Breast epithelium (tissue), 3 donors: ENCODE data around the gene CAMTA1.

Experiments used
- POLR2A ChIP-seq: fragments of 450-650 bp; IDR thresholded peaks from one replicate; pipeline ENCODE4 v1.6.1; 2016; ENCODE audit warnings: antibody characterized with exemption, mild to moderate bottlenecking, moderate library complexity
- POLR2AphosphoS5 ChIP-seq, 3 donors: sonication (generic); formaldehyde crosslinking; IDR thresholded peaks; one replicate each; pipeline ENCODE4 v1.6.1; 2017; ENCODE audit warnings: antibody characterized with exemption in 3 of 3
- TF ChIP-seq, protein P1 (sequence below), 3 donors: fragments of 450-650 bp; IDR thresholded peaks; one replicate each; pipeline ENCODE4 v1.5.1; 2016 to 2017; ENCODE audit warnings: antibody characterized with exemption in 3 of 3, mild to moderate bottlenecking in 3 of 3, moderate library complexity in 3 of 3

DNA sequence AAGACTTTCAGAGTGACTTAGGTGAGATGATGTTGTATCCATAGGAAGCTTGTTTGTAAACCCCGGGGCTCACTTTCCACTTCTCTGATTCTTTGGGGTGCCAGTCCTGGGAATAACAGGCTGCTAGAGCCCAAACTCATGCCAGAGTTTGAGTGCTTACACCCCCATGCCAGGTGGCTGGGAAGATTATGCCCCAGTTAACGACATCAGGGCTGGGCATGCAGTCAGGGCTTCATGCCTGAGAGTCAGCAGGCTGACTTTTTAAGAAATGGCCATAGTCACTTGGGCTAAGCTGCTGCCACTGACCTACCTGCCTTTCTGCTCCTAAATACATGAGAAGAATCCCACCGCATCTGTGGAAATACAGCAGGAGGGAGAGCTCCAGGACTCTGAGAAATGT, 560.3 kb downstream of the CAMTA1 start:
- TF ChIP-seq, protein P1, sequence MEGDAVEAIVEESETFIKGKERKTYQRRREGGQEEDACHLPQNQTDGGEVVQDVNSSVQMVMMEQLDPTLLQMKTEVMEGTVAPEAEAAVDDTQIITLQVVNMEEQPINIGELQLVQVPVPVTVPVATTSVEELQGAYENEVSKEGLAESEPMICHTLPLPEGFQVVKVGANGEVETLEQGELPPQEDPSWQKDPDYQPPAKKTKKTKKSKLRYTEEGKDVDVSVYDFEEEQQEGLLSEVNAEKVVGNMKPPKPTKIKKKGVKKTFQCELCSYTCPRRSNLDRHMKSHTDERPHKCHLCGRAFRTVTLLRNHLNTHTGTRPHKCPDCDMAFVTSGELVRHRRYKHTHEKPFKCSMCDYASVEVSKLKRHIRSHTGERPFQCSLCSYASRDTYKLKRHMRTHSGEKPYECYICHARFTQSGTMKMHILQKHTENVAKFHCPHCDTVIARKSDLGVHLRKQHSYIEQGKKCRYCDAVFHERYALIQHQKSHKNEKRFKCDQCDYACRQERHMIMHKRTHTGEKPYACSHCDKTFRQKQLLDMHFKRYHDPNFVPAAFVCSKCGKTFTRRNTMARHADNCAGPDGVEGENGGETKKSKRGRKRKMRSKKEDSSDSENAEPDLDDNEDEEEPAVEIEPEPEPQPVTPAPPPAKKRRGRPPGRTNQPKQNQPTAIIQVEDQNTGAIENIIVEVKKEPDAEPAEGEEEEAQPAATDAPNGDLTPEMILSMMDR (IDR thresholded peaks at IDR 0.05), result no peak
- TF ChIP-seq POLR2AphosphoS5 (IDR thresholded peaks at IDR 0.05), result no peak
- TF ChIP-seq POLR2A, result no peak
